Left lobe of liver (tissue), 1 donor: Measurements from ENCODE around the gene KRTAP19-4. TPM values are rescaled to one million over a fixed set of nuclear protein-coding genes. Genes with fewer than 3 reads are reported as not detected.

Experiments
- total RNA-seq: library from RNA; stranded (reverse); gene quantifications from one replicate; pipeline ENCODE4 v1.2.1, GENCODE V29; 2021
- donor health status: DM: no; HTN: yes; CAD: no.

KRTAP19-4 gene
- total RNA-seq, 1 donor from 2014 or later: not detected

Other genes with a start within 250 kb of the KRTAP19-4 start
- not detected for gene KRTAP24-1, start 214.2 kb downstream of the KRTAP19-4 start, total RNA-seq
- gene KRTAP25-1, start 207.7 kb downstream of the KRTAP19-4 start, total RNA-seq: not detected
- gene KRTAP26-1, start 176.8 kb downstream of the KRTAP19-4 start, total RNA-seq: not detected
- gene KRTAP27-1, start 159.5 kb downstream of the KRTAP19-4 start, total RNA-seq: not detected
- not detected for gene KRTAP23-1, start 148.6 kb downstream of the KRTAP19-4 start, total RNA-seq
- gene KRTAP13-2, start 124.9 kb downstream of the KRTAP19-4 start, total RNA-seq: not detected
- not detected for gene KRTAP13-1, start 101.1 kb downstream of the KRTAP19-4 start, total RNA-seq
- not detected for gene KRTAP13-3, start 71.2 kb downstream of the KRTAP19-4 start, total RNA-seq
- not detected for gene KRTAP13-4, start 66.9 kb downstream of the KRTAP19-4 start, total RNA-seq
- not detected for gene KRTAP15-1, start 56.9 kb downstream of the KRTAP19-4 start, total RNA-seq
- gene KRTAP19-1, start 16.8 kb downstream of the KRTAP19-4 start, total RNA-seq: not detected
- not detected for gene KRTAP19-2, start 9.7 kb downstream of the KRTAP19-4 start, total RNA-seq
- gene KRTAP19-3, start 5.2 kb downstream of the KRTAP19-4 start, total RNA-seq: not detected
- not detected for gene KRTAP19-5, start 5.0 kb upstream of the KRTAP19-4 start, total RNA-seq
- not detected for gene KRTAP19-6, start 44.7 kb upstream of the KRTAP19-4 start, total RNA-seq
- not detected for gene KRTAP19-7, start 64.1 kb upstream of the KRTAP19-4 start, total RNA-seq
- not detected for gene KRTAP22-2, start 93.2 kb upstream of the KRTAP19-4 start, total RNA-seq
- gene KRTAP6-3, start 95.3 kb upstream of the KRTAP19-4 start, total RNA-seq: not detected
- not detected for gene KRTAP6-2, start 101.7 kb upstream of the KRTAP19-4 start, total RNA-seq
- not detected for gene KRTAP22-1, start 103.9 kb upstream of the KRTAP19-4 start, total RNA-seq
- gene KRTAP6-1, start 116.8 kb upstream of the KRTAP19-4 start, total RNA-seq: not detected
- gene KRTAP20-1, start 119.3 kb upstream of the KRTAP19-4 start, total RNA-seq: not detected
- gene KRTAP20-4, start 123.5 kb upstream of the KRTAP19-4 start, total RNA-seq: not detected
- not detected for gene KRTAP20-2, start 138.0 kb upstream of the KRTAP19-4 start, total RNA-seq
- gene KRTAP20-3, start 145.7 kb upstream of the KRTAP19-4 start, total RNA-seq: not detected
- gene KRTAP21-3, start 221.6 kb upstream of the KRTAP19-4 start, total RNA-seq: not detected